Spleen (tissue), 11 donors: ENCODE measurements around the gene ADCY10. TPM values are rescaled to one million over a fixed set of nuclear protein-coding genes. Genes with fewer than 3 reads are reported as not detected.

ENCODE experiments used
- DNase-seq: peaks from one replicate; pipeline ENCODE4 v3.0.0-alpha.2; 2020
- H3K27ac ChIP-seq, 8 donors: fragments of 200-600 bp; sonication (generic) in 7 of 8; 1 replicate in 4 of 8; 2 replicates in 4 of 8; pipeline versions ENCODE4 v1.5.0 to v1.8.0; 2016 to 2021; ENCODE audit warnings: inconsistent platforms in 4 of 8, mild to moderate bottlenecking in 4 of 8, moderate library complexity in 1 of 8
- H3K27me3 ChIP-seq, 7 donors: fragments of 200-600 bp; sonication (generic) in 6 of 7; replicated peaks in 1 of 7; 1 replicate in 4 of 7; 2 replicates in 3 of 7; pipeline versions ENCODE4 v1.5.0 to v1.8.0; 2016 to 2021; ENCODE audit warnings: inconsistent platforms in 3 of 7, mild to moderate bottlenecking in 1 of 7
- H3K36me3 ChIP-seq, 6 donors: fragments of 200-600 bp; sonication (generic) in 5 of 6; 1 replicate in 4 of 6; 2 replicates in 2 of 6; pipeline versions ENCODE4 v1.5.0 to v1.8.0; 2016 to 2021; ENCODE audit warnings: inconsistent platforms in 2 of 6
- H3K4me1 ChIP-seq, 6 donors: fragments of 200-600 bp; sonication (generic) in 5 of 6; 1 replicate in 3 of 6; 2 replicates in 3 of 6; pipeline versions ENCODE4 v1.5.0 to v1.8.0; 2016 to 2021; ENCODE audit warnings: inconsistent platforms in 3 of 6
- H3K4me3 ChIP-seq, 8 donors: fragments of 200-600 bp; sonication (generic) in 7 of 8; 1 replicate in 4 of 8; 2 replicates in 4 of 8; pipeline versions ENCODE4 v1.5.0 to v1.8.0; 2016 to 2021; ENCODE audit warnings: inconsistent platforms in 4 of 8, mild to moderate bottlenecking in 4 of 8, moderate library complexity in 2 of 8
- H3K9me3 ChIP-seq, 8 donors: fragments of 200-600 bp; sonication (generic) in 7 of 8; 1 replicate in 4 of 8; 2 replicates in 4 of 8; pipeline versions ENCODE4 v1.5.0 to v1.8.0; 2016 to 2021; ENCODE audit warnings: inconsistent platforms in 4 of 8
- CTCF ChIP-seq, 11 experiments: fragments of 200-600 bp in 7 of 11; fragments of 450-650 bp in 4 of 11; sonication (generic) in 4 of 11; IDR thresholded peaks in 8 of 11; conservative IDR thresholded peaks in 3 of 11; 1 replicate in 7 of 11; 2 replicates in 4 of 11; pipeline versions ENCODE4 v1.4.0 to v1.8.0; 2016 to 2021; ENCODE audit warnings: antibody characterized with exemption in 11 of 11, inconsistent platforms in 4 of 11, mild to moderate bottlenecking in 1 of 11
- POLR2A ChIP-seq, 3 donors: fragments of 450-650 bp; IDR thresholded peaks; one replicate each; pipeline ENCODE4 v1.5.1; 2017; ENCODE audit warnings: antibody characterized with exemption in 3 of 3, mild to moderate bottlenecking in 1 of 3
- POLR2AphosphoS5 ChIP-seq, 3 donors: sonication (generic); formaldehyde crosslinking; IDR thresholded peaks; one replicate each; pipeline ENCODE4 v1.5.1; 2017; ENCODE audit warnings: antibody characterized with exemption in 3 of 3
- whole genome bisulfite sequencing, 5 donors: extraction: QIAGEN DNeasy Blood & Tissue Kit in 3 of 5; methylation state at CpG; one replicate each; pipeline versions ENCODE4 v1.1.5 to v1.1.7; 2013 to 2018; 5-methylcytosine and 5-hydroxymethylcytosine counted together
- intact Hi-C: fragments of 100-400 bp; cut with DNase I; formaldehyde crosslinking; loops from one replicate; pipeline ENCODE4 v1.15.0; 2023; ENCODE audit warnings: low total_unique reads
- polyA plus RNA-seq, 3 donors: library from polyadenylated mRNA; stranded (reverse); fragments of 200-250 nt; gene quantifications; one replicate each; pipeline ENCODE4 v1.2.1, GENCODE V29; 2013
- total RNA-seq, 7 donors: library from RNA; depleted of rRNA in 3 of 7; stranded (reverse); fragments of >200 nt in 3 of 7; fragmentation: NEBNext Ultra II Directional in 4 of 7; extraction: Animal tissue kit (Norgen Biotek cat#: 25700) in 4 of 7; gene quantifications; one replicate each; pipeline versions ENCODE4 v1.1.0 to v1.2.1, GENCODE V29; 2016 to 2021
- donor health status: healthy with polysubstance abuse.
- donor health status: DM: no; HTN: no; CAD: no; lungs with moderate emphysema.
- donor health status: DM: no; HTN: no; CAD: no.
- donor health status: Bipolar disorder and iron deficiency.
- donor health status: healthy.
- donor health status: DM: no; HTN: no; CAD: no.
- donor health status: DM: yes; HTN: yes; CAD: no.

Gene ADCY10
- total and polyA plus RNA-seq, 10 donors: 0.04 to 0.40 (median 0.16) TPM; not detected in 4

- H3K9me3 ChIP-seq: no peaks in the 10 kb centered on the region
- H3K27ac ChIP-seq: peak overlapping the region in 6 of 8 donors; percentile 5 to 59 (median 40)
- no peak overlapping the region for H3K4me3 ChIP-seq
- no peak for DNase-seq
- intact Hi-C loops: no loop called here
- no peaks in the 10 kb centered on the region for H3K27me3 ChIP-seq
- peaks cover 0 to 21% (median 4%) of the 10 kb centered on the region in 6 donors for H3K4me1 ChIP-seq
- WGBS, 5 donors: 6 to 15% (median 13%) methylated on average over 2 of the region's 2 CpGs
- TF ChIP-seq POLR2A (IDR thresholded peaks at IDR 0.05): no peak
- peak in 1 of 3 donors; percentile 67 for TF ChIP-seq POLR2AphosphoS5 (IDR thresholded peaks at IDR 0.05)
- H3K36me3 ChIP-seq: no peaks in the 10 kb centered on the region
Observed at GRCh38 chr1:167797015-167797414, 116.9 kb downstream of the ADCY10 start.

- no peak for TF ChIP-seq POLR2AphosphoS5 (IDR thresholded peaks at IDR 0.05)
- TF ChIP-seq CTCF (IDR thresholded peaks at IDR 0.05 in 8 of 11, conservative IDR thresholded peaks at IDR 0.05 in 3 of 11): no peak
- TF ChIP-seq POLR2A (IDR thresholded peaks at IDR 0.05): no peak
- intact Hi-C loops: no loop called here
- no peak for DNase-seq
- Histone ChIP-seq H3K27ac (peak overlapping the region in 5 of 8 donors; percentile 1 to 59 (median 39)), H3K27me3 (no peaks in the 10 kb centered on the region), H3K36me3 (peaks cover 0 to 2% (median 0%) of the 10 kb centered on the region in 6 donors), H3K4me3 (no peak overlapping the region), H3K4me1 (peaks cover 0 to 30% (median 4%) of the 10 kb centered on the region in 6 donors), H3K9me3 (no peaks in the 10 kb centered on the region)
- WGBS, 5 donors: 75 to 83% (median 78%) methylated on average over 10 of the region's 10 CpGs
Observed at GRCh38 chr1:167795810-167796740, 117.9 kb downstream of the ADCY10 start.

- peaks cover 0 to 22% (median 0%) of the 10 kb centered on the region in 6 donors for H3K36me3 ChIP-seq
- no peak for DNase-seq
- no peak overlapping the region for H3K27ac ChIP-seq
- intact Hi-C loops: no loop called here
- H3K9me3 ChIP-seq: no peaks in the 10 kb centered on the region
- TF ChIP-seq POLR2AphosphoS5 (IDR thresholded peaks at IDR 0.05): no peak
- no peak for TF ChIP-seq CTCF (IDR thresholded peaks at IDR 0.05 in 8 of 11, conservative IDR thresholded peaks at IDR 0.05 in 3 of 11)
- no peak for TF ChIP-seq POLR2A (IDR thresholded peaks at IDR 0.05)
- peaks cover 0 to 34% (median 4%) of the 10 kb centered on the region in 6 donors for H3K4me1 ChIP-seq
- WGBS, 5 donors: 93 to 98% (median 95%) methylated on average over 1 of the region's 1 CpG
- no peak overlapping the region for H3K4me3 ChIP-seq
- H3K27me3 ChIP-seq: no peaks in the 10 kb centered on the region
Observed at GRCh38 chr1:167794043-167794442, 119.9 kb downstream of the ADCY10 start.

GRCh38 chr1:167792188-167792565 is 121.8 kb downstream of the ADCY10 start:
- DNase-seq: no peak
- no peak for TF ChIP-seq CTCF (IDR thresholded peaks at IDR 0.05 in 8 of 11, conservative IDR thresholded peaks at IDR 0.05 in 3 of 11)
- TF ChIP-seq POLR2AphosphoS5 (IDR thresholded peaks at IDR 0.05): no peak
- no peak for TF ChIP-seq POLR2A (IDR thresholded peaks at IDR 0.05)
- H3K27me3 ChIP-seq: no peaks in the 10 kb centered on the region
- intact Hi-C loops: no loop called here
- peak overlapping the region in 4 of 8 donors; percentile 0 to 36 (median 26) for H3K27ac ChIP-seq
- peaks cover 0 to 29% (median 4%) of the 10 kb centered on the region in 6 donors for H3K4me1 ChIP-seq
- H3K36me3 ChIP-seq: peaks cover 0 to 41% (median 10%) of the 10 kb centered on the region in 6 donors
- no peak overlapping the region for H3K4me3 ChIP-seq
- H3K9me3 ChIP-seq: no peaks in the 10 kb centered on the region
- WGBS, 5 donors: 76 to 90% (median 84%) methylated on average over 4 of the region's 4 CpGs
